ENCODE results near the gene GABRR3.

GABRR3 gene

GRCh38 chr3:98035208-98035607 lies at the start of gene GABRR3:
GABRR3 (minus strand) TSS chr3:98035315; CDS start chr3:98034987, 328 bp downstream.
- no peak for DNase-seq (ENCODE audit: low spot score)

GRCh38 chr3:98073486-98073885 lies 38.4 kb upstream of the GABRR3 start:
- no peak for DNase-seq (ENCODE audit: low spot score)

DNA sequence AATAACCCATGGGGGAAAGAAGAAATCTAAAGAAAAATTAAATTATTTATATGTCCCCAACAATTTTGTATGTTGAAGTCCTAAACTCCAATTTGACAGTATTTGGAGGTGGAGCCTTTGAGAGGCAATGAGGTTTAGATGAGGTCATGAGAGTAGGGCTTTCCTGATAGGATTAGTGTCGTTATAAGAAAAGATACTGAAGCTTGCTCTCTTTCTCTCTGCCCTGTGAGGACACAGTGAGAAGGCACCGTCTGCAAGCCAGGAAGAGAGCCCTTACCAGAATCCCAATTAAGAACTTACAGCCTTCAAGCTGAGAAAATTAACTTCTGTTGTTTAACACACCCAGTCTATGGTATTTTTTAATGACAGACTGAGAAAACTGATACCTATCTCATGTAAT lies 35.7 kb upstream of the GABRR3 start:
- DNase-seq (ENCODE audit: low spot score) = no peak

GRCh38 chr3:98068824-98069223 lies 33.7 kb upstream of the GABRR3 start:
- DNase-seq (ENCODE audit: low spot score) = no peak

DNA sequence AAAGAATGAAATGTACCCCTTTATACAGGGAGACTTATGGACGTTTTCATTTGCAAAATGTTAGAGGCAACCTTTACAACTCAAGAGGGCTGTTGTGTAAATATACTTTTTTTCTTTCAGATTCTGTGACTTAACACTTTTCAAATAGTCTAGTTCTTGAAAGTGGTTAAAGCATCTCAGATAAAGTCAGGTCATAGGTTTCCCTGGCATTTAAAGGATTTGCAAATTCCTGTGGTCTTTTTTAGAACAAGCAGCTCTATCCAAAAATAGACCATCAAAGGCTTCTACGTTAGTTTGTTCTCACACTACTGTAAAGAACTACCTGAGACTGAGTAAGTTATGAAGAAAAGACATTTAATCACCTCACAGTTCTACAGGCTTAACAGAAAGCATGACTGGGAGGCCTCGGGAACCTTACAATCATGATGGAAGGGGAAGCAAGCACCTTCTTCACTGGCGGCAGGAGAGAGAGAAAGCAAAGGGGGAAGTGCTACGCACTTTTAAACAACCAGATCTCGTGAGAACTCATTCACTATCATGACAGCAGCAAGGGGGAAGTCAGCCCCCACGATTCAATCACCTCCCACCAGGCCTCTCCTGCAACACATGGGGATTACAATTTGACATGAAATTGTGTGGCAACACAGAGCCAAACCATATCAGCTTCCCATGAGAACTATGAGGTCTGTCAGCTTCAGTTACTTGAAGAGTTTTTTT lies 23.3 kb upstream of the GABRR3 start:
- no peak for DNase-seq (ENCODE audit: low spot score)

DNA sequence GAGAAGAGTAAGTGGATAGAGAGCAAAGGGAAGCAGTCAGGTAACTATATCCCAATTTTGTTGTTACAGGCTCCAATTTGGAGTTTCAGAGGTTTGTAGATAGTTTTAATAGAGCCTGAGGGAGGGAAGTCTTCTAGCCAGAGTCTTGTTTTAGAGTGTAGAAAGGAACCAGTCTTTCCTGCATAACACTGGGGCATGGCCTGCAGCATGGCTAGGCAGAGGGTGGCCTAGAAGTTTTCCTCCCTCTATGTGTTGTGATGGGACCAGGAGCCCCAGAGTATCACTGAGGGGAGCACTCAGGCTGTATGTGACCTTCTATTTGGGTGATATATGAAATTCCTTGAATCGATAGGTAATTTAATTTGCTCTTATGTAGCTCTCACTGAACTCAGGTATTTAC lies 22.5 kb upstream of the GABRR3 start:
- no peak for DNase-seq (ENCODE audit: low spot score)

DNA sequence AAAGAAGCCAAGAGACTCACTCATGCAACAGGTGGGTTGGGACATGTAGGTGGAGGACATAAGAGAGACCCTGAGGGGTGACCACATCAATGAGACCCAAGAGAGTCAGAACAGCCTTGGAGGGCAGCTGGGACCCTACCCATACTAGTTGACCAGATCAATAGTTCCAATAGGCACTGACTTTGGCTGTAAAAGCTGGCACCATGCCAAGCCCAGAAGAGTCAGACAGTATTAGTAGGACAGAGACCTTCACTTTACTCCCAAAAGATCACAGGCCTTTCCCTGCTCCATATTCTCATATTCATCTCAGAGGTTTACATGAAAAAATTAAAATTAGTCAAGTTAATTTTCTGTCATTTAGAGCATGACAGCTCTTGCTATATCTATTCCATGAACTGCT lies 20.9 kb upstream of the GABRR3 start:
- DNase-seq (ENCODE audit: low spot score) = no peak

DNA sequence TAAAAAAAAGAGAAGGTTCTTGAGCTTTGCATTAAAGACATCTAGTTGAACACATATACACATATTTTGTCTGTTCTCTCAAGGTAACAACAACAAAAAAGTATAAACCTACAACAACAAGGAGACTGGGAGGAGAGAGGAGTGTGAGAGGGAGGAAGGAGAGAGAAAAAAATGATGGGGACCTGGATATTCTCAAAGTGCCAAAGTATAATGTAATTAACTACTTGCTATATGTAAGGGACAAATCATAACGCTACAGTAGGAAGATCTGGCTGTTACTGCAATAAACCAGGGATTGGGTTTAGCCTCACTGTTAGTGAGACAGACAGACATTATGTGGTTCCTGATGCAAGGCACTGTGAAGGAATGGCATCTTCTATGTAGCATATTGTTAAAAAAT lies 14.2 kb upstream of the GABRR3 start:
- DNase-seq (ENCODE audit: low spot score) = no peak

DNA sequence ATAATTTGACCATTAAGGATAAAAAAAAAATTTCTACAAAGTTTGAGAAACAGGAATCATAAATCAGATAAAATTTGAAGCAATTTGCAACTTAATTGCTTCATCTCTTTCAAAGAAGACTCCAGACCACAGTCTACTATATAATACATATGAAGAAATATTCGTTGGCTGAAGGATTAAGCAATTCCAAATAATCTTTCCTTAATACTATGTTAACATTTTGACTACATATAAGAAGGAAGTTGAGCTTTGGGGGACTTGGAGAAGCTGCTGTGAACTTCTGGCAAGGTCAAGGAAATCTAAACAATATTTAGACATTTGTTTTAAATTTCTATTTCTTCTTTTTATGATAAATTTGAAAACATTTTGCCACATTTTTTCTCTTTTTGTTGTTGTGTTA lies 13.5 kb upstream of the GABRR3 start:
- DNase-seq (ENCODE audit: low spot score) = no peak

- no peak for DNase-seq (ENCODE audit: low spot score)
Observed at GRCh38 chr3:98041350-98041749, 6.2 kb upstream of the GABRR3 start.

- peak; percentile 73 for DNase-seq (ENCODE audit: low spot score)
Observed at GRCh38 chr3:98039322-98040024, 4.4 kb upstream of the GABRR3 start.

DNA sequence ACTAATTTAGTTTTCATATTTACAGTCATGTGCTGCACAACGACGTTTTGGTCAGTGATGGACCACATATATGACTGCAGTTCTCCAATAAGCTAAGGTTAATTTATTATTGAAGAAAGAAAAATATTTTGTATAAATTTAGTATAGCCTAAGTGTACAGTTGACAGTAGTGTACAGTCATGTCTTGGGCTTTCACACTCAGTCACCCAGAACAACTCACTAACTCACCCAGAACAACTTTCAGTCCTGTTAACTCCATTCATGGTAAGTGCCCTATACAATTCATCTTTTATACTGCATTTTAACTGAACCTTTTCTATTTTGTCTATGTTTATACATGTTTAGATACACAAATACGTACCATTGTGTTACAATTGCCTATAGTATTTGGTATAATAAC lies 3.8 kb upstream of the GABRR3 start:
- DNase-seq (ENCODE audit: low spot score) = no peak

DNA sequence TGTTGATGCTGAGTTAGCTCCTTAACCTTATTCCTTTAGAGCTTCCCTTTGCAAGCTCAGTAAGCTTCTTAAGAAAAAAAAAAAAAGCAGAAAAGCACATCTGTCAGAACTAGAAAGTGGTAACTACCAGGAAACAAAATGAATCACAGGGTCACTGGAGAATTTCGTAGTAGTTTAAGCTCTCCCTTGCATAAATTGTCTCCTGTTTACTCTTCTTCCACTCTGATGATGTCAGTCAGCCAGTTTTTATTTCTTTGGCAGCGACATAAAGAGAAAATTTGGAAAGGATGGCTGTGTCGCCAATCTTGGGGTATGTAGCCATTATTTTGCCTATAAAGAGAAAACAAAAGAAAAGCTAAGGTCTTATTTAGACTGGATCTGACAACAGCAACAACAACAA lies 3.2 kb upstream of the GABRR3 start:
- no peak for DNase-seq (ENCODE audit: low spot score)

DNA sequence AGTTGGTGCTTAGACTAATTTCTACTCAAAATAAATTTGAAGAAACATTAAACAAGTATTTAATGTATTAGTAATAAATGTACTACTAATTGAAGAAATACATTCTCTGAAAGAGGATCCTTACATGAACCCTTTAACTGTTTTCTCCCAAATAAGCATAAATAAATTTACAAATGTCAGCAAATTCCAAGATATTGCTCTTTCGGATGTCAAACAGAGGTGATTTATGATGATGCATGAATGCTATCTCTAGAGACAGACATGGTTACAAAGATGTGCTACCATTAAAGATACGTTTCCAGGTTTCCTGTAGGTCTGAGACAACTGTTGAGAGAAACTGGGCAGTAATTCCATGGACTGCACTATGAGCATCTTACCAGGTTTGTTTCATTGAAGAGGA lies 629 bp downstream of the GABRR3 start:
- DNase-seq (ENCODE audit: low spot score) = no peak

GRCh38 chr3:98034036-98034435 lies 1.1 kb downstream of the GABRR3 start:
- no peak for DNase-seq (ENCODE audit: low spot score)

DNA sequence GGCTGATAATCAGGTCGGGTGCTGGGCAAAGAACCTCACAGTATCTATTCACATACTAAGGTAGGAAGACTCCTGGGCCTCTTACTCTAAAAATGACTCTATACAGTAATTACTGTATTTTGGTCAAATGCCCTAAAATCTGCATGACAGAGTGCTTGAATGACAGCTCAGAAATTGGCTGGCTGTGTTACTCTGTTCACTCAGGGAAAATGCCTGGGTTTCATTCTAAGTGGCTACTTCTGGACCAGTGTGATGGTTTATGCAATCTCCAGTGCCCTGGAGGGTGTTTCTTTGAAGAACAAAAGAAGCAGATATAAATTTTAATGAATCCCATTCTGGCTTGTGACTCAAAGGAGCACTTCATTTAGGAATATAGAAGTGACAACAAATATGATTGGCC lies 2.2 kb downstream of the GABRR3 start:
- DNase-seq (ENCODE audit: low spot score) = no peak

DNA sequence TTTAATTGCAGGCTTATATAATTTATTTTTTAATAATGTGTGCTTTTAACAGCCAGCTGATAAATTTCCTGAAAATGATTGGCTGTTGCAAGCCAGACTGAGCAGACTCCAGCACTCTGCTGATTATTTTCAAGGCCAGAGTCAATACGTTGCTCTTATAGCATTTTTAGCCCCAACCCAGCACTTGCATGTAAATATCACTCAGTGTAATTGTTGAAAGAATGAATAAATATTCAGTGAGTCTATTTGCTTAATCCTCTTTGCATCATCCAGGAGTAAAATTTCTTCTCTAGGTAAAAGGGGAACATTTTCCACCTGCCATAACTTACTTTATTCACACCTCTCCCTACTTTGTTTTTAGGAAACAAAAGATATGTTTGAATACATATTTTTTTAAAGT lies 2.9 kb downstream of the GABRR3 start:
- DNase-seq (ENCODE audit: low spot score) = no peak

- no peak for DNase-seq (ENCODE audit: low spot score)
Observed at GRCh38 chr3:98029083-98029482, 6.0 kb downstream of the GABRR3 start.

GRCh38 chr3:98027085-98027446 lies 8.0 kb downstream of the GABRR3 start:
- DNase-seq (ENCODE audit: low spot score) = no peak

DNA sequence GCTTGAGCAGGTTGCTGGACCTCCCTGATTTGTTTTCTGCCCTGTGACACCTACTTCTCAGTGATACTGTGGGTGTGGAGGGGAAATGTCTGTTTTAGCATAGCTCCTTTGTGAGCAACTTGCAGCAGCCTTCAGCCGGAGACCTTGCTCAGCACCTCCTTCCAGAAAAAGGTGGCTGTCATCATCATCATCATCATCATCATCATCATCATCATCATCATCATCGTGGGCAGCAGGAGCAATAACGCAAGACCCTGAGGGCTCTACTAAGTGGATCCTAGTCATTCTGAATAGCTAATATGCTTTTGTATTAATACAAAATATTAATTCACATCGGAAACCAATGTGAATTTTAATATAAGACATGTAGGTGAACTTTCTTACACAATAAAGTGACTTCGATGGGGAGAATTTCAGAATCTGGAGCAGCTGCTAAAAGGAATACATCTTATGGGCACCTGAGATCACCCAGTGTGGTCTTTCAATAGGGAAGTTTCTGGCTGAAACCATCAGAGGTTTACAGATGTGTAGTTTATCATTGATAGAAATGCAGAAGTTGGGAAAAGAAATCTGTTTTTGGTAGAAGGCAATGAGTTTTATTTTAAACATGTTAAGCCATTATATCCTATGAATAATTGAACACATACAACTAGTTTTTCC lies 8.6 kb downstream of the GABRR3 start:
- DNase-seq (ENCODE audit: low spot score) = no peak

GRCh38 chr3:98025392-98025945 lies 9.6 kb downstream of the GABRR3 start:
- no peak for DNase-seq (ENCODE audit: low spot score)

GRCh38 chr3:98022978-98023820 lies 11.9 kb downstream of the GABRR3 start:
- DNase-seq (ENCODE audit: low spot score) = peak; percentile 70

Measured in AG08395 (cell line).